ENCODE results near the gene SMG1. TPM values are rescaled to one million over a fixed set of nuclear protein-coding genes. Genes with fewer than 3 reads are reported as not detected.
"Not testable (repeated sequence)": the region's sequence is repeated elsewhere in the genome, so short reads cannot be mapped to it uniquely, and the experiment has no call there.

The SMG1 gene
- total RNA-seq, 1 experiment from 2014 or later: 105 TPM

- ChIA-PET CTCF (no interaction called here), POLR2A (ENCODE audit: low non-redundant PET) (no interaction called here)
- no peak overlapping the region for H3K27ac ChIP-seq (ENCODE audit: low read depth, low read length, poor library complexity, severe bottlenecking)
- no peak overlapping the region for H3K4me3 ChIP-seq (ENCODE audit: low read depth, low read length, poor library complexity, severe bottlenecking)
- intact Hi-C loops (cut with micrococcal nuclease; ENCODE audit: unreplicated experiment): no loop called here
- no peaks in the 10 kb centered on the region for H3K9me3 ChIP-seq (ENCODE audit: low read depth, low read length, poor library complexity, severe bottlenecking)
- H3K36me3 ChIP-seq (ENCODE audit: insufficient read depth, low read length, poor library complexity, severe bottlenecking): peaks cover 57% of the 10 kb centered on the region
- no TSS peak for BruUV-seq (replicated peaks)
- peaks cover 22% of the 10 kb centered on the region for H3K4me1 ChIP-seq (ENCODE audit: insufficient read depth, low read length, poor library complexity, severe bottlenecking)
- TF ChIP-seq EZH2 (IDR thresholded peaks at IDR 0.05; ENCODE audit: borderline replicate concordance, low read depth, low read length, poor library complexity, severe bottlenecking): no peak
- TF ChIP-seq CTCF (conservative IDR thresholded peaks at IDR 0.05; ENCODE audit: low read depth, low read length): no peak
- H3K27me3 ChIP-seq (replicated peaks; ENCODE audit: insufficient read depth, low read depth, low read length, poor library complexity): no peaks in the 10 kb centered on the region
- DNase-seq (ENCODE audit: low spot score): no peak
Observed at GRCh38 chr16:18782697-18783429, 143.3 kb downstream of the SMG1 start.

- DNase-seq (ENCODE audit: low spot score); CTCF ChIA-PET; POLR2A ChIA-PET (ENCODE audit: low non-redundant PET); H3K27ac ChIP-seq (ENCODE audit: low read depth, low read length, poor library complexity, severe bottlenecking); H3K4me3 ChIP-seq (ENCODE audit: low read depth, low read length, poor library complexity, severe bottlenecking); H3K27me3 ChIP-seq (replicated peaks; ENCODE audit: insufficient read depth, low read depth, low read length, poor library complexity); intact Hi-C loops (cut with micrococcal nuclease; ENCODE audit: unreplicated experiment); H3K9me3 ChIP-seq (ENCODE audit: low read depth, low read length, poor library complexity, severe bottlenecking); BruUV-seq (replicated peaks): not testable (repeated sequence)
- H3K36me3 ChIP-seq (ENCODE audit: insufficient read depth, low read length, poor library complexity, severe bottlenecking): peaks cover 41% of the 10 kb centered on the region
- peaks cover 11% of the 10 kb centered on the region for H3K4me1 ChIP-seq (ENCODE audit: insufficient read depth, low read length, poor library complexity, severe bottlenecking)
Observed at GRCh38 chr16:18781232-18781631, 145.0 kb downstream of the SMG1 start.

- H3K36me3 ChIP-seq (ENCODE audit: insufficient read depth, low read length, poor library complexity, severe bottlenecking): peaks cover 34% of the 10 kb centered on the region
- POLR2A ChIA-PET (ENCODE audit: low non-redundant PET); H3K9me3 ChIP-seq (ENCODE audit: low read depth, low read length, poor library complexity, severe bottlenecking); H3K4me3 ChIP-seq (ENCODE audit: low read depth, low read length, poor library complexity, severe bottlenecking); BruUV-seq (replicated peaks); H3K4me1 ChIP-seq (ENCODE audit: insufficient read depth, low read length, poor library complexity, severe bottlenecking); H3K27me3 ChIP-seq (replicated peaks; ENCODE audit: insufficient read depth, low read depth, low read length, poor library complexity); DNase-seq (ENCODE audit: low spot score); CTCF ChIA-PET; H3K27ac ChIP-seq (ENCODE audit: low read depth, low read length, poor library complexity, severe bottlenecking); intact Hi-C loops (cut with micrococcal nuclease; ENCODE audit: unreplicated experiment): not testable (repeated sequence)
Observed at GRCh38 chr16:18780460-18781026, 145.7 kb downstream of the SMG1 start.

GRCh38 chr16:18777664-18778063 is 148.5 kb downstream of the SMG1 start:
- CTCF ChIA-PET; H3K4me1 ChIP-seq (ENCODE audit: insufficient read depth, low read length, poor library complexity, severe bottlenecking); intact Hi-C loops (cut with micrococcal nuclease; ENCODE audit: unreplicated experiment); H3K36me3 ChIP-seq (ENCODE audit: insufficient read depth, low read length, poor library complexity, severe bottlenecking); H3K9me3 ChIP-seq (ENCODE audit: low read depth, low read length, poor library complexity, severe bottlenecking); BruUV-seq (replicated peaks); POLR2A ChIA-PET (ENCODE audit: low non-redundant PET); H3K4me3 ChIP-seq (ENCODE audit: low read depth, low read length, poor library complexity, severe bottlenecking); H3K27ac ChIP-seq (ENCODE audit: low read depth, low read length, poor library complexity, severe bottlenecking); DNase-seq (ENCODE audit: low spot score); H3K27me3 ChIP-seq (replicated peaks; ENCODE audit: insufficient read depth, low read depth, low read length, poor library complexity): not testable (repeated sequence)

GRCh38 chr16:18776334-18776733 is 149.9 kb downstream of the SMG1 start:
- POLR2A ChIA-PET (ENCODE audit: low non-redundant PET); H3K9me3 ChIP-seq (ENCODE audit: low read depth, low read length, poor library complexity, severe bottlenecking); H3K4me1 ChIP-seq (ENCODE audit: insufficient read depth, low read length, poor library complexity, severe bottlenecking); BruUV-seq (replicated peaks); CTCF ChIA-PET; H3K36me3 ChIP-seq (ENCODE audit: insufficient read depth, low read length, poor library complexity, severe bottlenecking); intact Hi-C loops (cut with micrococcal nuclease; ENCODE audit: unreplicated experiment); DNase-seq (ENCODE audit: low spot score); H3K27ac ChIP-seq (ENCODE audit: low read depth, low read length, poor library complexity, severe bottlenecking); H3K27me3 ChIP-seq (replicated peaks; ENCODE audit: insufficient read depth, low read depth, low read length, poor library complexity); H3K4me3 ChIP-seq (ENCODE audit: low read depth, low read length, poor library complexity, severe bottlenecking): not testable (repeated sequence)

- H3K4me3 ChIP-seq (ENCODE audit: low read depth, low read length, poor library complexity, severe bottlenecking); H3K4me1 ChIP-seq (ENCODE audit: insufficient read depth, low read length, poor library complexity, severe bottlenecking); BruUV-seq (replicated peaks); POLR2A ChIA-PET (ENCODE audit: low non-redundant PET); H3K27ac ChIP-seq (ENCODE audit: low read depth, low read length, poor library complexity, severe bottlenecking); H3K27me3 ChIP-seq (replicated peaks; ENCODE audit: insufficient read depth, low read depth, low read length, poor library complexity); DNase-seq (ENCODE audit: low spot score); intact Hi-C loops (cut with micrococcal nuclease; ENCODE audit: unreplicated experiment); H3K9me3 ChIP-seq (ENCODE audit: low read depth, low read length, poor library complexity, severe bottlenecking); CTCF ChIA-PET; H3K36me3 ChIP-seq (ENCODE audit: insufficient read depth, low read length, poor library complexity, severe bottlenecking): not testable (repeated sequence)
Observed at GRCh38 chr16:18774651-18775050, 151.6 kb downstream of the SMG1 start.

GRCh38 chr16:18772171-18772570 is 154.0 kb downstream of the SMG1 start:
- intact Hi-C loops (cut with micrococcal nuclease; ENCODE audit: unreplicated experiment); DNase-seq (ENCODE audit: low spot score); H3K9me3 ChIP-seq (ENCODE audit: low read depth, low read length, poor library complexity, severe bottlenecking); H3K4me1 ChIP-seq (ENCODE audit: insufficient read depth, low read length, poor library complexity, severe bottlenecking); BruUV-seq (replicated peaks); H3K4me3 ChIP-seq (ENCODE audit: low read depth, low read length, poor library complexity, severe bottlenecking); H3K27ac ChIP-seq (ENCODE audit: low read depth, low read length, poor library complexity, severe bottlenecking); H3K36me3 ChIP-seq (ENCODE audit: insufficient read depth, low read length, poor library complexity, severe bottlenecking); CTCF ChIA-PET; H3K27me3 ChIP-seq (replicated peaks; ENCODE audit: insufficient read depth, low read depth, low read length, poor library complexity); POLR2A ChIA-PET (ENCODE audit: low non-redundant PET): not testable (repeated sequence)
